ENCODE data around the gene EOGT.

GRCh38 chr3:69012800-69013252 lies 658 bp downstream of the EOGT start:
- TF ChIP-seq POLR2A (IDR thresholded peaks at IDR 0.05) (no peak), CTCF (IDR thresholded peaks at IDR 0.05) (peak in 2 of 4 experiments; percentile 14 to 33)
